Measurements from ENCODE around the gene TCERG1L.

TCERG1L gene

DNA sequence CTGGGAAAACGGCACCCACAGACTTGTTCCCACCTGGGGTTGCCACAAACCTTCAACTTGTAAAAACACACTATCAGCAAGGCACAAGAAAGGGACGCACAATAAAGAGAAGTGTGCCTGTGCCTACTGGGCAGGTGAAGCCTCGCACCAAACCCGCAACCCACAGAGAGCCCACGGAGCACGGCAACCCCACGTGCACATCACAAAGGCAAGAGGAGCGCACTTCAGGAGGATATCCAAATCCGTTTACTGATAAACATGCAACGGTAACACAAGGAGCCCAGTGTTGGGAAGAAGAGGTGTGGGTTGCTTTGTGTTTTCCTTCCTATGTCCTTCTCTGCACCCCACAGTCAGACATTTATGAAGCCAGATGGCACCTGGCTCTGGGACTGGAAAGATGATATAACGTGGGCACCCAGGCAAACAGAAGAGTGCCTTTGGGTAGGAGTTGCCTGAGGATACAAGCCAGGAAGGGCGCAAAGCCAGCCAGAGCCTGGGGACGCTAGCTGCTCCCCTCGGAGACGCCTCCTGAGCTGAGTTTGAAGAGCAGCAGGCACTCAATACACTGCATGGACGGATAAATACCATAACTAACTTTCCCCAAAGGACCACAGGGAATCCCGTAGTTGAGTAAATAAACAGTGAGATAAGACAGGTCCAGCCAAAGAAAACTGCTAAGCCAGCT is 41.6 kb downstream of the TCERG1L start:
- no peak for DNase-seq

- DNase-seq: no peak
Observed at GRCh38 chr10:131267814-131268095, 43.8 kb downstream of the TCERG1L start.

DNA sequence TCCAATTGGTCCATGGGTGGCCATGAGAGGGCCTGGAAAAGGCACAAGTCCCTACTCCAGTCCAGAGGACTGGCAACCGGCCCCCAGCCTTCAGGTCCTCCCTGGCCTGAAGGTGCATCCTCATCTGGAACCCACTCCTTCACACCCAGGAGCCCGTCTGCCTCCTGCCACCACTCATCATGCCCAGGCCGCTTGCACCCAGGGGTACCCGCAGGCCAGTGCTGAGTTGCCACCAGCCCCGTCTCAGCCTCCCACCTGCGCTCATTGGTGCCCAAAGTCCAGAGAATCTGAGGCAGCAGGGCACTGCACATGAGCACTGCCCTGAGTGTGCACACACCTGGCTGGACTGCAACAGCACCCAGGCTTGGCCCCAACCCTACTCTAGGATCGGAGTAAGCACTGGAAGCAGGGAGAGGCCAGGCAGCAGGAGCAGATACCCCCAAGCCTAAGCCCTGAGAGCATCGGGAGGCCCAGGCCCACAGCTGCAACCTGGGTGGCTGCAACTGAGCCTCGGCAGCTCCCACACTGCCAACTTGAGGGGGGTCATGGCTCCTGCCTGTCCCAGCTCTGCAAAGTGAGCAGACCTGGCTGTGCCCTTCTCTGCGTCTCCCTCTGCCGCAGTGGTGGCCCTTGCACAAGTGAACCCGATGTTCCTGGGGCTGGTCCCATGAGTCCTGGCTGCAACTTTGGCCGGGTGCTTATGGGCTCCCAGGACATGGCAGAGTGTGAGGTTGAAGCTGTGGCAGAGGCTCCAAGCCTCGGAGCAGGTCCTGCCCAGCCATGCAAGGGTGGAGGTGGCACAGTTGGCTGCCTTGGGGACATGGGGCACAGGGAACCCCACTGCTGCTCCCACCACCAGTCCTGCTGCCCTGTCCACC is 44.3 kb downstream of the TCERG1L start:
- no peak for DNase-seq

- DNase-seq: no peak
Observed at GRCh38 chr10:131264110-131264788, 47.3 kb downstream of the TCERG1L start.

DNA sequence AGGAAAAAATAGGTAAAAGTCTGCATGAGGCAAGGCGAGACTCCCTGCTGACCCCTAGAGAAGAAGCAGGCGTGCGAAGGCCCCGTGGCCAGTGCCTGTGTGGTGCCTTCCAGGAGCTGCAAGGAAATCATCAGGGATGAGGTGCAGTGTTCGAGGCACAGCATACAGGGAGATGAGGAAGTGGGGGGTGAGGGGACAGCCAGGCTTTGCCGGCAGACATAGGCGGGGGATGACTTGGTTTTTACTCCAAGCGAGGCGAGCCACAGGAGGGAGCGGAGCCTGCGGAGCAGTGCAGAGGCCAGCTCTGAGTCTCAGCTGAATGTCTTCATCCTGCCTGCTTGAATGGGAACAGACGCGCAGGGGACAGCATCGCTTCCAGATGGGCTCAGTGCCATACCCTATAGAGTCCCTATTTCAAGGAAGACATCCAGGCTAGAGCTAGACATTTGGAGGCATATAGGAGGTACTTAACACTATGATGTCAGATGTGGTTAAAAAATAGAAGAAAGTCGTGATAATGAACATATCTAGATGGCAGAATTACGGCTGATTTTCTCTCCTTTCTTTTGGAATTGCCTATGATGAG is 49.5 kb downstream of the TCERG1L start:
- DNase-seq: no peak

GRCh38 chr10:131260452-131261211 is 50.9 kb downstream of the TCERG1L start:
- no peak for DNase-seq

GRCh38 chr10:131260031-131260430 is 51.5 kb downstream of the TCERG1L start:
- no peak for DNase-seq

GRCh38 chr10:131259535-131259934 is 52.0 kb downstream of the TCERG1L start:
- DNase-seq: no peak

DNA sequence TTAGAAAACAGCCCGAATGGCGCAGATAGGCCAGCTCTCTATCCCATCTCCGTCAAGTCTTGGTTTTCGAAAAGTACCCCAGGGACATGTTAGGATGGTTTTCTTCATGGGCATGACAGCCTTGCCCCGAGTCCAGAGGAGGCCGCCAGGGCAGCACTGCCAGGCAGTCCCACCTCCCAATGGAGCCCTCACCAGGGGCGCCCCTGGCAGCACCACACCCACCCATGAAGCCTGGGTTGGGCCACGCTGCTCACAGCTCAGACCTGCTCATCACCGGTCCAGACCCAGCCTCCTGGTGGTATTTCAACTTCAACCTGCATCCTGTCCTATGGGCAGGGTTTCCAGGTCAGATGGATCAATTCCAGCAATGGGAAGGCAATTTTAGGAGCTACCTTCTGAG is 53.3 kb downstream of the TCERG1L start:
- no peak for DNase-seq

DNA sequence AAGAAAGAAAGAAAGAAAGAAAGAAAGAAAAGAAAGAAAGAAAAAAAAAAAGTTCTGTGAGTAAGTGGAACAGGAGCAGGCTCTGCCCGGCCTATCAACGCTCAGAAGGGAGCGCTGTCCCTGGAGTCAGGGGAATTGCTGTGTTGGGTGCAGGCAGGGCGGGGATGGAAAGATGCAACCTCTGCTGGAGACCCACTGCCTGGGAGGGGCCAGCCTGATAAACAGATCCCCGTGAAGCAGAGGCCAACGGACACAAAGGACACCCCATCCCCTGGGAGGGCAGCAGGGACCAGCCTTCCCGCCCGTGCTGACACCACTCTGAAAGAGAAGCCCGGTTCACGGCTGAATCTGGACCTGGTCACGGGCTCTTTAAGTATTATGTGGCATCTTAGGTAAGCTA is 54.5 kb downstream of the TCERG1L start:
- DNase-seq: no peak

GRCh38 chr10:131254859-131255252 is 56.7 kb downstream of the TCERG1L start:
- no peak for DNase-seq

DNA sequence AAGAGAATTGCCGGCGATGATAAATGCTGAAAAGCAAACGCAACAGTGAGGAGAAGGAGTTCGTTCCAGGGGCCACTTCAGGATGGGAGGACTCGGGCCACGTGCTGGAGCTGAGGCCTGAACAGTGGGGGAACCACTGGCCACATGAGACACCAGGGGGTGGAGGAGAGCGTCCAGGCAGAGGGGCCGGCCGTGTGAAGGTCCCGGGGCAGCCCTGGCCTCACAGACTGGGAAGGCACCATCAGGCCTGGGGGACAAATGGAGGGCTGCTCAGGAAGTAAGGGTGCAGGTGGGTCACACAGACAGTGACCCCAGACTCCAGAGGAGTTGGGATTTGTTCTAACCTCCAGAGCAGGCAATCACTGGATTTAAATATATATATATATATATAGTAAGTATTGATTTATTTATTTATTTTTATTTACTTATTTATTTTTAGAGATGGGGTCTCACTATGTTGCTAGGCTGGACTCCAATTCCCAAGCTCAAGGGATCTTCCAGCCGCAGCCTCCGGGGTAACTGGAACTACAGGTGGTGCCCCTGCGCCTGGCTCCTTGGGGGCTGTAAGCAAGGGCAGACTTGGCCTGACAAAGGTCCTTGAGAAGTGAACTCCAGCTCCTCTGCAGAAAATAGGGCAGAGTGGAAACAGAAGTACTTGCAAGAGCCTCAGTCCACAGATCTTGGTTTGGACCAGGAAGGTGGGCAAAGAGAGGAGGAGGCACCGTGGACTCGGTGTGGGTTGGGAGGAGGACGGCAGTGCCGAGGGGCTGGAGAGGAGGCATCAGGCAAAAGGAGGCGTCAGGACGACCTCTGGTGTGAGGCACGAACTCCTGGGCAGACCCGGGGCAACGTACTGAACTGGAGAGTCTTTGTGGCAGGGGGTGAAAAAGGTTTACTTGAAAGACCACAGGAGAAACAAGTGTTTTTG is 57.3 kb downstream of the TCERG1L start:
- no peak for DNase-seq

- no peak for DNase-seq
Observed at GRCh38 chr10:131252567-131253276, 58.8 kb downstream of the TCERG1L start.

GRCh38 chr10:131251146-131251541 is 60.4 kb downstream of the TCERG1L start:
- DNase-seq: no peak

GRCh38 chr10:131250454-131251145 is 60.9 kb downstream of the TCERG1L start:
- no peak for DNase-seq

DNA sequence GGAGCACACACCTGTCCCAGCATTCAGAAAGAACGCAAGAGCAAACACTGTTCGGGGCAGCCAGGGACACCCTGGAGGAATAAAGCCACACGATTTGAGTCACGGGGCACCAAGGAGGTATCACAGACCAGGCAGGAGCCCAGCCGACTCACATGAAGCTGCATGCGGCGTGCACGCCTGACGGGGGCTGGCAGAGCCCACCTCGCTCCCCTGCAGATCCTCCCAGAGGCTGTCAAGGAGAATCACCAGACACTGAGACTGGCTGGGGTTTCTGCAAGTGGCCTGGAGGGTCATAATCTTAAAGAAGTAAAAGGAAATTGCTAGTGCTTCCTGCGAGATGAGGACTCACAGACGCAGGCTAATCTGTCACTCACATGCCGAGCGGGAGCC is 61.6 kb downstream of the TCERG1L start:
- DNase-seq: no peak

GRCh38 chr10:131249238-131249954 is 62.1 kb downstream of the TCERG1L start:
- no peak for DNase-seq

DNA sequence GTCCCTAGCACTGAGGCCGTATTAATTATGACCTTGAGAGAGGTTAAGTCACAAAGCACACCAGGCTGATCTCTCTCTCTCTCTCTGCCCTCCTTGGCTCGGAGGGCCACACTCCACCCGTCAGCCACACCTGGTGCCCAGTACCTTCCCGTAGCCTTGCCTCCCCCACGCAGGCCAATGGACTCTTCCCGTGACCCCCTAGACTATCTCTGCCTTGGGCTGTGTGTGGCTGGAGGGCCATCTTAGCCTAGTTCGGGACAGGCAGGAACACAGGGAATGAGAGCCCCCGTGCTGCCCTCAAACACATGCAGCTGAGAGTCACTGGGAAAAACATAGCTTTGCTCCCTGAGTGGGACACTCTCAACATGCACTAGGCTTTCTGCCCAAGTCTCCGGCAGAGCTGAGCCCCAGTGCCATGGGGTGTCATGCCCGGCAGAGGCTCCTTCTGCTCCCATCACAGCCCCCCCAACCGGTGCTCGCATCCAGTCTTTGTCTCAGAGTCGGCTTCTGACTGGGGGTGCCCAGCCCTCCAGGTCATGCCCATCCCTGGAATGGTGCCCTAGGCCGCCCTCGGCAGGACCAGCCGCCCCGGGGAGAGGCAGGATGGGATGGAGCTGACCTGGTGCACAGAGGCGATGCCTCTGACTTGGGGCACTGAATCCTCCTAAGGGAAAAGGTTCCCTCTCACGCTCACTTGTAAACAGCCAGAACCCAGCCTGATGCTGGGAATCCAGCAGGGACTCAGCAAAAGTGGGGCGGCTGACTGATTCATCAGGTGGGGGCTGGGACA is 63.0 kb downstream of the TCERG1L start:
- no peak for DNase-seq

DNA sequence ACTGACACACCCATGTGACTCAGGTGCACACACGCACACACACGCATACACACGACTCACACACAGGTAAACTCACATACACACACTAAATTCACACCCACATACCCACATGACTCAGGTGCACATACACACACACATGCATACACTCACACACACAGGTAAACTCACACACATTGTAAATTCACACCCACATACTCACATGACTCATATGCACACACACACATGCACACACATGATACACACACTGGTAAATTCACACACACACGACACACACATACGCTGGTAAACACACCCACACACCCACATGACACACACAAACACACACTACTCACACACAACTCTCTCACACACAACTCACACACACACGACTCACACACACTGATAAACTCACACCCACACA is 63.6 kb downstream of the TCERG1L start:
- no peak for DNase-seq
